AG09319 (cell line): Measurements from ENCODE around the gene TMEM129.

ENCODE experiments used
- DNase-seq: peaks from one replicate; pipeline ENCODE4 v3.0.0-alpha.2; 2010; ENCODE audit warnings: low read depth; ENCODE audit errors: extremely low read depth
- CTCF ChIP-seq: IDR thresholded peaks from 2 replicates; pipeline ENCODE4 v1.5.1; 2011; ENCODE audit warnings: low read depth, mild to moderate bottlenecking, inconsistent platforms, low read length, moderate library complexity

TMEM129 gene

GRCh38 chr4:1762264-1763010 is 41.3 kb upstream of the TMEM129 start:
- DNase-seq = no peak
- TF ChIP-seq CTCF = no peak

GRCh38 chr4:1761130-1761689 is 40.1 kb upstream of the TMEM129 start:
- no peak for TF ChIP-seq CTCF
- no peak for DNase-seq

GRCh38 chr4:1760521-1761071 is 39.5 kb upstream of the TMEM129 start:
- DNase-seq = no peak
- no peak for TF ChIP-seq CTCF

- DNase-seq = no peak
Measured at GRCh38 chr4:1759818-1760223, 38.7 kb upstream of the TMEM129 start.

GRCh38 chr4:1759170-1759817 is 38.2 kb upstream of the TMEM129 start:
- no peak for DNase-seq
- TF ChIP-seq CTCF = no peak

More at GRCh38 chr4:1759818-1760223, 38.7 kb upstream of the TMEM129 start:
- no peak for TF ChIP-seq CTCF

GRCh38 chr4:1758306-1759121 is 37.4 kb upstream of the TMEM129 start:
- TF ChIP-seq CTCF = no peak
- DNase-seq = no peak
